ENCODE measurements around the gene IQGAP2. TPM values are rescaled to one million over a fixed set of nuclear protein-coding genes. Genes with fewer than 3 reads are reported as not detected.

Gene IQGAP2
- total RNA-seq, 3 donors from 2014 or later (not counting 1 experiment from before 2014, with no cell fraction given), result 172 to 218 (median 207) TPM

DNA sequence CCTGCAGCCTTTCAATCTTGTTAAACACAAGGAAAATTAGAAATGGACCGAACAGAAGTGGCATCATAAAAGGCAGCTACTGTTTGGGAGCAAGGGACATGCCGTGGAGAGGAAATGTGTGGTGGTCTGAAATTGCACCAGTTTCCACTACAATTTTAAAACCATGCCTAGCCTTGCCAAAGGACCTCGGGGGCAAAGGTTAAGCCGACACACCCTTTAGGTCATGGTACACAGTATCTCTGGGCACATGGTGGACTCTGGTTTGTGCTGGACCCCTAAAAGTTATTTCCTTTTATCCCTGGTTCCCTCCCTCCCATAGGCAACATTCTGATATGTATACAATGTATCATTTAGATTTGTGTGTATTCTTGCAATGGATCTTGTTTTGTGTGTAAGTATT is 142.1 kb downstream of the IQGAP2 start:
- Histone ChIP-seq H3K27ac (ENCODE audit: low read length) (no peak overlapping the region), H3K36me3 (ENCODE audit: control insufficient read depth, insufficient read depth, low read length) (no peaks in the 10 kb centered on the region), H3K4me3 (ENCODE audit: low read length) (no peak overlapping the region), H3K27me3 (ENCODE audit: control insufficient read depth, insufficient read depth, low read length) (no peaks in the 10 kb centered on the region), H3K4me1 (ENCODE audit: control insufficient read depth, insufficient read depth, low read length) (peaks cover 62% of the 10 kb centered on the region), H3K9me3 (ENCODE audit: control insufficient read depth, insufficient read depth, low read length) (no peaks in the 10 kb centered on the region)
- Mint-ChIP-seq H3K4me1 (peaks cover 87 to 89% of the 10 kb centered on the region in 2 donors), H3K4me3 (no peak overlapping the region), H3K27me3 (ENCODE audit: low read depth in 2 of 2) (no peaks in the 10 kb centered on the region), H3K36me3 (no peaks in the 10 kb centered on the region), H3K9me3 (no peaks in the 10 kb centered on the region), H3K27ac (peak overlapping the region; percentile 91 to 96)
- DNase-seq (no peak), ATAC-seq (no peak)
- TF ChIP-seq, protein P1, sequence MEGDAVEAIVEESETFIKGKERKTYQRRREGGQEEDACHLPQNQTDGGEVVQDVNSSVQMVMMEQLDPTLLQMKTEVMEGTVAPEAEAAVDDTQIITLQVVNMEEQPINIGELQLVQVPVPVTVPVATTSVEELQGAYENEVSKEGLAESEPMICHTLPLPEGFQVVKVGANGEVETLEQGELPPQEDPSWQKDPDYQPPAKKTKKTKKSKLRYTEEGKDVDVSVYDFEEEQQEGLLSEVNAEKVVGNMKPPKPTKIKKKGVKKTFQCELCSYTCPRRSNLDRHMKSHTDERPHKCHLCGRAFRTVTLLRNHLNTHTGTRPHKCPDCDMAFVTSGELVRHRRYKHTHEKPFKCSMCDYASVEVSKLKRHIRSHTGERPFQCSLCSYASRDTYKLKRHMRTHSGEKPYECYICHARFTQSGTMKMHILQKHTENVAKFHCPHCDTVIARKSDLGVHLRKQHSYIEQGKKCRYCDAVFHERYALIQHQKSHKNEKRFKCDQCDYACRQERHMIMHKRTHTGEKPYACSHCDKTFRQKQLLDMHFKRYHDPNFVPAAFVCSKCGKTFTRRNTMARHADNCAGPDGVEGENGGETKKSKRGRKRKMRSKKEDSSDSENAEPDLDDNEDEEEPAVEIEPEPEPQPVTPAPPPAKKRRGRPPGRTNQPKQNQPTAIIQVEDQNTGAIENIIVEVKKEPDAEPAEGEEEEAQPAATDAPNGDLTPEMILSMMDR (IDR thresholded peaks at IDR 0.05), result no peak
- intact Hi-C loops (cut with micrococcal nuclease), result loop anchor here (5.0 kb wide), 2 partner anchors 37 to 218 kb away; no protein-coding TSS in a partner anchor
- 91% methylated on average over 4 of the region's 4 CpGs for WGBS (ENCODE audit: insufficient coverage)

DNA sequence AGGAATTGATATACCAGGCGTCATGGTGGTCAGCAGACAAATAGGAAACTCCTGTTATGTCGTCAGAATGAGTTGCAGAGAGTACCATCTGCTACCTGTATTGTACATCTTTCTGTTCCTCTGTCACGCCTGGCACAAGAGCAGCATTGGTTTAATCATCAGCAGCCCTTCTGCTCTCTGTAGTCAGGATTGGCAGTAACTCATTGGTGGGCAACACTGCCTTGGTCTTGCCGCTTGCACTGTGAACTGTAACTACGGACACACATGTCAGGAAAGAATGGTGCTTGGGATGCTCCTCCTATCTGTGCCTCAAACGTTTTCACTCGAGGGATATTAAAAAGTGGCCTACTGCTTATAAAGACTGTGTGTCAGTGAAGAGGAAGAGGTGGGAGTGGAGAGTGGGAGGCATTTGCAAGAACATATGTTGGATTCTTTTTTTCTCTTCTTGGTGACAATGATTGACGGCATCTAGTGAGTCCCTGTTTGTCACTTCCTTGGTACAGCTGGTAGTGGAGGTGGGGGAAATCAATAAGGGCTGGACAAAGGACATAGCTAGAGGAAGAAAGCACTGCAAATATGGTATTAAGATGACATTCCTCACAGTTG is 143.5 kb downstream of the IQGAP2 start:
- Mint-ChIP-seq H3K27ac (peak overlapping the region; percentile 91 to 96), H3K27me3 (ENCODE audit: low read depth in 2 of 2) (no peaks in the 10 kb centered on the region), H3K36me3 (no peaks in the 10 kb centered on the region), H3K4me1 (peaks cover 74 to 75% of the 10 kb centered on the region in 2 donors), H3K4me3 (peak overlapping the region; percentile 73), H3K9me3 (no peaks in the 10 kb centered on the region)
- 51% methylated on average over 8 of the region's 8 CpGs for WGBS (ENCODE audit: insufficient coverage)
- Histone ChIP-seq H3K27ac (ENCODE audit: low read length) (peak overlapping the region; percentile 80), H3K4me3 (ENCODE audit: low read length) (no peak overlapping the region), H3K27me3 (ENCODE audit: control insufficient read depth, insufficient read depth, low read length) (no peaks in the 10 kb centered on the region), H3K36me3 (ENCODE audit: control insufficient read depth, insufficient read depth, low read length) (no peaks in the 10 kb centered on the region), H3K4me1 (ENCODE audit: control insufficient read depth, insufficient read depth, low read length) (peaks cover 62% of the 10 kb centered on the region), H3K9me3 (ENCODE audit: control insufficient read depth, insufficient read depth, low read length) (no peaks in the 10 kb centered on the region)
- TF ChIP-seq, protein P1 (IDR thresholded peaks at IDR 0.05), result no peak
- ATAC-seq, result no peak
- intact Hi-C loops (cut with micrococcal nuclease), result loop anchor here (1.0 to 5.0 kb wide), 5 partner anchors 36 to 219 kb away; no protein-coding TSS in a partner anchor
- DNase-seq, result peak in 1 of 2 donors; percentile 50

DNA sequence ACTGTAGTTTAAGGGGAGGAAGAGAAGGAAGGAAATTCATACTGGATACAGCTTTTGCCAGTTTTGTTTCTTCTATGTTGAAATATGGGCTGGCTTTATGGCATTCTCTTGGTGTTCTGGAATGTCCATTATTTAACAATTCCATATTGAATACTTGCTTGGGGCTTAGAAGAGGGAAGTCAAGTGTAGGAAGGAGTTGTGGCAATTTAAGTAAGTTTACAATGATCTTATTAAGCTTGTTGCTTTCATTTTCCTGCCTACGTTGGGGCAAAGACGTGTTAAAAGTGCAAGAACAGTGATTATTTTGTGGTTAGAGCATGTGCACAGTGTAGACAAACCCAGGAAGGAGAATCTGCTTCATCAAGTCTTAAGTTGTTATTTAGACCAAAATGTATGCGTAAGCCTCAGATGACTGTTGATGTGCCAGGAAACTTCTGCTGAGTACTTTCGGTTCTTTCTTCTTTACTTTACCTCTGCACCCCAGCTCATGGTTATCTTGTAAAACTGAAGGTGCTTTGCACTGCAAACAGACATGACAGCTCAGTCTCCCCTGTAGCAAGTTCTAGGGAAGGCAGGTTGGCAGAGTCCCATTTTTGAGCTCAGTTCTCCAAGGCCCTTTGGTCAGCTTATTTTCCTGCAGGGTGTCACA is 144.3 kb downstream of the IQGAP2 start:
- Histone ChIP-seq H3K4me3 (ENCODE audit: low read length) (no peak overlapping the region), H3K4me1 (ENCODE audit: control insufficient read depth, insufficient read depth, low read length) (peaks cover 54% of the 10 kb centered on the region), H3K36me3 (ENCODE audit: control insufficient read depth, insufficient read depth, low read length) (no peaks in the 10 kb centered on the region), H3K27ac (ENCODE audit: low read length) (peak overlapping the region; percentile 80), H3K27me3 (ENCODE audit: control insufficient read depth, insufficient read depth, low read length) (no peaks in the 10 kb centered on the region), H3K9me3 (ENCODE audit: control insufficient read depth, insufficient read depth, low read length) (no peaks in the 10 kb centered on the region)
- H3K4me3 Mint-ChIP-seq, result peak overlapping the region; percentile 73
- no peaks in the 10 kb centered on the region for H3K9me3 Mint-ChIP-seq
- TF ChIP-seq, protein P1 (IDR thresholded peaks at IDR 0.05), result no peak
- peaks cover 71 to 73% of the 10 kb centered on the region in 2 donors for H3K4me1 Mint-ChIP-seq
- 3% methylated on average over 4 of the region's 4 CpGs for WGBS (ENCODE audit: insufficient coverage)
- intact Hi-C loops (cut with micrococcal nuclease), result loop anchor here (1.0 to 5.0 kb wide), 5 partner anchors 35 to 220 kb away; no protein-coding TSS in a partner anchor
- peak overlapping the region; percentile 91 to 96 for H3K27ac Mint-ChIP-seq
- no peaks in the 10 kb centered on the region for H3K27me3 Mint-ChIP-seq (ENCODE audit: low read depth in 2 of 2)
- peak; percentile 57 to 82 (median 74) for ATAC-seq
- DNase-seq, result peak in 1 of 2 donors; percentile 90
- no peaks in the 10 kb centered on the region for H3K36me3 Mint-ChIP-seq
